ENCODE results near the gene CYP2A7.
"Not testable (repeated sequence)": the region's sequence is repeated elsewhere in the genome, so short reads cannot be mapped to it uniquely, and the experiment has no call there.

CYP2A7 gene, protein sequence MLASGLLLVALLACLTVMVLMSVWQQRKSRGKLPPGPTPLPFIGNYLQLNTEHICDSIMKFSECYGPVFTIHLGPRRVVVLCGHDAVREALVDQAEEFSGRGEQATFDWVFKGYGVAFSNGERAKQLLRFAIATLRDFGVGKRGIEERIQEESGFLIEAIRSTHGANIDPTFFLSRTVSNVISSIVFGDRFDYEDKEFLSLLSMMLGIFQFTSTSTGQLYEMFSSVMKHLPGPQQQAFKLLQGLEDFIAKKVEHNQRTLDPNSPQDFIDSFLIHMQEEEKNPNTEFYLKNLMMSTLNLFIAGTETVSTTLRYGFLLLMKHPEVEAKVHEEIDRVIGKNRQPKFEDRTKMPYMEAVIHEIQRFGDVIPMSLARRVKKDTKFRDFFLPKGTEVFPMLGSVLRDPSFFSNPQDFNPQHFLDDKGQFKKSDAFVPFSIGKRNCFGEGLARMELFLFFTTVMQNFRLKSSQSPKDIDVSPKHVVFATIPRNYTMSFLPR

DNA sequence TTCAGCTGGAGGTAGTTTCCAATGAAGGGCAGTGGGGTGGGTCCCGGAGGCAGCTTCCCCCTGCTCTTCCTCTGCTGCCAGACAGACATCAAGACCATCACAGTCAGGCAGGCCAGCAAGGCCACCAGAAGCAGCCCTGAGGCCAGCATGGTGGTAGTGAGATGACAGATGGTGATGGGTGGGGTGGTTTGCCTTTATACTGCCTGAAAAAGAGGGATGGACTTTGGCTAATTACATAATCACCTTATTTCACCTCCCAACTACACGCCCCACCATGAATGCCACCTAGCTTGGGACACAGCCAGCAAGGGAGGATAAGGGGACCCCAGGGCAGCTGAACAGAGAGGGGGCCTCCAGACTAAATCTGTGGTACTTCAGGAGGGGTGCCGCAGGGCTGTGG lies at the start of gene CYP2A7:
CYP2A7 (minus strand) TSS at position 170 of the 400 bp plus-strand sequence; CDS start at position 149, 21 bp downstream.
- DNase-seq (ENCODE audit: low read depth in 2 of 2) = not testable (repeated sequence)

DNA sequence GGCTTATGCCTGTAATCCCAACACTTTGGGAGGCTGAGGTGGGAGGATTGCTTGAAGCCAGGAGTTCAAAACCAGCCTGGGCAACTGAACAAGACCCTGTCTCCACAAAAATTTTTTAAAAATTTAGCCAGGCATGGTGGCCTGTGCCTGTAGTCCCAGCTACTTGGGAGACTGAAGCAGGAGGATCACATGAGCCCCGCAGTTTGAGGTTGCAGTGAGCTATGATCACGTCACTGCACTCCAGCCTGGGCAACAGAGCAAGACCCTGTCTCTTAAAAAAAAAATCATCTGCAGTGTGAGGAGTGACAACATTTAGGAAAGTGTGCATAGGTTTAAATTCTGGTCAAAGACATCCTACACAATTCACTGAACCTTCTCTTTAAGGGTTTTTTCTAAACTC lies 48.8 kb upstream of the CYP2A7 start:
- DNase-seq (ENCODE audit: low read depth in 2 of 2) = not testable (repeated sequence)

DNA sequence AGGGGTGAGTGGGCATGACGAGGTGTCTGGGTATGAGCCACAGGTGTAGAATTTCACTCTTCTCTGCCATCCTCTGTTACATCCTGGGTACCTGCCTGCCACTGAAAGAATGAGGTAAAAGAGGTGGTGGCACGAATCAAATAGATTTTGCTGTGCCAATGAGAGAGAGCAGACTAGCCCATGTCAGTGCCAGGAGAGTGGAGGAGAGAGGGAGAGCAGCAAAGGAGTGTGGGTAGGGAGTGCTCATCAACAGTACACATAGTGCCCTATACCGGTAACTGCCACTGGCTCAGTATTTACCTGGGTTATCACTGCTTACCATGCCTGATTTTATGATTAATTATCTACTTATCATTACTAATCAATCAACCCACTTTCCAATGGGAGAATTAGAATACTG lies 47.9 kb upstream of the CYP2A7 start:
- not testable (repeated sequence) for DNase-seq (ENCODE audit: low read depth in 2 of 2)

DNA sequence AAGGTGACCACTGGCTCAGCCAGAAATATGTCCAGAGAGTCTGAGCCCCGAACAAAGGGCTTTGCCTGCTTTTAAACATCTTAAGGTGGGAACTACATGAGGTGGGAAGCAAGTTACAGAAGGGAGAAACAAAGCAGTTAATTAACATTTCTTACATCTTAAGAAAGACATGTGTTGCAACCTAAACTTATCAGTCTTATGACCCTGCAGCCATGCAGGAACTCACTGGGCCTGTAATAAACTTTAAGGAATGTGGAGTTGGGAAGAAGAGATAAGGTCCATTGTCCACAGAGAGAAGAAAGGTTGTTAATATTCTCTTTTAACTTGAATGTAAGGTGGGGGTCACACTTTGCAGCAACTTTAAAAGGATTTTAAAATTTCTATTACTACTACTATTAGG lies 46.8 kb upstream of the CYP2A7 start:
- no peak for DNase-seq (ENCODE audit: low read depth in 2 of 2)

DNA sequence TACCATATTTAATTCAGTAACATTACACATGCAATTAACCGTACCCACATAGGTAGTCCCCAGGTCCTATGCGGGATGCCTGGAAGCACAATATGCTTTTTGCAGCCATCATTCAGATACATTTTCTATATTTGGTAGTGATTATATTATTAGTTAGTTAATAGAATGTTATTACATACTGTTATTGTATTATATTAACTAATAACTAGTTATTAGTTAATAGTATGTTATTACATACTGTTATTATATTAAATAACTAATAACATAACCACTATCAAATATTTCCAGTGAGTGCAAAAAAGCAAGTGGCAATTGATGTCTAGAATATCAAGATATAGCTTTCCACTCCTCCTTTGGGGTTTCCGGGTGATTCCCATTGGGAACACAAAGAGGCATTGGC lies 45.5 kb upstream of the CYP2A7 start:
- no peak for DNase-seq (ENCODE audit: low read depth in 2 of 2)

DNA sequence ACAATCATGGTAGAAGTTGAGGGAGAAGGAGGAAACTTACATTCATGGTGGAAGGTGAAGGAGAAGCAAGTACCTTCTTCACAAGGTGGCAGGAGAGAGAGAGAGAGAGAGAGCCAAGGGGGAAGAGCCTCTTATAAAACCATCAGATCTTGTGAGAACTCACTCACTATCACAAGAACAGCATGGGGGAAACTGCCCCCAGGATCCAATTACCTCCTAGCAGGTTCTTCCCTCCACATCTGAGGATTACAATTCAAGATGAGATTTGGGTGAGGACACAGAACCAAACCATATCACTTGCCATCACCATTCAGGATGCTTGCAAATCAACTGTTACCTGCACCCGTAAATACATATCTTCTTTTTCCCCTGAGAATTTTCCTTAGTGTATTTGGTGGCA lies 44.2 kb upstream of the CYP2A7 start:
- not testable (repeated sequence) for DNase-seq (ENCODE audit: low read depth in 2 of 2)

DNA sequence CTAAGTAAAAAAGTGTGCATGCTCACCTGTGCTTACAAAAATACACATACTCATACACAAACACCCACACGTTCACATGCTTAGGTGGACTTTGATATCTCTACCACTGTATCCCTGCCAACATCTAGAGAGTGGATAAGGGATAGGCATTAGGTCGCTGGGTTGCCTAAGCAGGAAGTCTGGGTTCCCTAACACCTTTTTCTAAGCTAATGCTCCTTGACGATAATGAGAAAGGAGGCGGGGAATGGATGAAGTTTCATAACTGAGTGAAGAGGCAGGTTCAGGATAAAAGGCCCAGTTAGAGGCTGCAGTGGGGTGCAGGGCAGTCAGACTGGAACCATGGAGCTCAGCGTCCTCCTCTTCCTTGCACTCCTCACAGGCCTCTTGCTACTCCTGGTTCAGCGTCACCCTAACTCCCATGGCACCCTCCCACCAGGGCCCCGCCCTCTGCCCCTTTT lies 41.9 kb upstream of the CYP2A7 start:
- DNase-seq (ENCODE audit: low read depth in 2 of 2) = no peak

DNA sequence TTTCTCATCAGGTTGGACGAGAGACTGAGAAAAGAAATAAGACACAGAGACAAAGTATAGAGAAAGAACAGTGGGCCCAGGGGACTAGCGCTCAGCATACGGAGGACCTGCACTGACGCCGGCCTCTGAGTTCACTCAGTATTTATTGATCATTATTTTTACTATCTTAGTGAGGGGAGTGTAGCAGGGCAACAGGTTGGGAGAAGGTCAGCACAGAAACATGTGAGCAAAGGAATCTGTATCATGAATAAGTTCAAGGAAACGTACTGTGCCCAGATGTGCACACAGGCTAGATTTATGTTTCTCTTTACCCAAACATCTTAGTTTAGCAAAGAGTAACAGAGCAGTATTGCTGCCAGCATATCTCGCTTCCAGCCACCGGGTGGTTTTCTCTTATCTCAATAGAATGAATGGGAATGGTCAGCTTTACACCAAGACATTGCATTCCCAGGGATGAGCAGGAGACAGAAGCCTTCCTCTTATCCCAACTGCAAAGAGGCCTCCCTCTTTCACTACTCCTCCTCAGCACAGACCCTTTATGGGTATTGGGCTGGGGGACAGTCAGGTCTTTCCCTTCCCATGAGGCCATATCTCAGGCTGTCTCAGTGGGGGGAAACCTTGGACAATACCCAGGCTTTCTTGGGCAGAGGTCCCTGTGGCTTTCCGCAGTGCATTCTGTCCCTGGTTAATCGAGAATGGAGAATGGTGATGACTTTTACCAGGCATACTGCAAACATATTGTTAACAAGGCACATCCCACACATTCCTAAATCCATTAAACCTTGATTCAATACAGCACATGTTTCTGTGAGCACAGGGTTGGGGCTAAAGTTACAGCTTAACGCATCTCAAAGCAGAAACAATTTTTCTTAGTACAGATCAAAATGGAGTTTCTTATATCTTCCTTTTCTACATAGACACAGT lies 40.5 kb upstream of the CYP2A7 start:
- not testable (repeated sequence) for DNase-seq (ENCODE audit: low read depth in 2 of 2)

DNA sequence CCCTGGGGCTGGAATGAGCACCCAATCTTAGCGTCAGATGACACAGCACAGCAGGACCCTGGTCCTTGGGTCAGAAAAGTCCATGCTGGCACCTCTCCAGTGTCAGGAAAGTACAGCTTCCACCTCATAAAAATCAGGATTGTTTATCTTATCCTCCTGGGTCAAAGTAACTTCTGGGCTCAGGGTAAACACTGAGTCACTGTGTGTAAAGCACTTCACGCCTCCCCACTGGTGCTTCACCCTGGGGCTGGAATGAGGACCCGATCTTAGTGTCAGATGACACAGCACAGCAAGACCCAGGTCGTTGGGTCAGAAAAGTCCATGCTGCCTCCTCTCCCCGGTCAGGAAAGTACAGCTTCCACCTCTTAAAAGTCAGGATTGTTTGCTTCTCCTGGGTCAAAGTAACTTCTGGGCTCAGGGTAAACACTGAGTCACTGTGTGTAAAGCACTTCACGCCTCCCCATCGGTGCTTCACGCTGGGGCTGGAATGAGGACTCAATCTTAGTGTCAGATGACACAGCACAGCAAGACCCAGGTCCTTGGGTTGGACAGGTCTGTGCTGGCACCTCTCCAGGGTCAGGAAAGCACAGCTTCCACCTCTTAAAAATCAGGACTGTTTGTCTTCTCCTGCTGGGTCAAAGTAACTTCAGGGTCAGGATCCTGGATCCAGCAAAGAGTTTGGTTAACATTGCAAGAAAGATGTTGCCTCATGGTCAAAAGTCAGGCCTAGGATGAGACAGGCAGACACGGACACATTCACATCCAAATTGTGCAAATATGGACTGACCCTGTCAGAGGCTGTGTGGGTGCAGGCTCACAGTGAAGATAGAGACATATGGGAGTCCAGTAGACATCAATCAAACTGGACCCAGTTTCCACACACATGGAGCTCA lies 39.2 kb upstream of the CYP2A7 start:
- DNase-seq (ENCODE audit: low read depth in 2 of 2) = no peak

DNA sequence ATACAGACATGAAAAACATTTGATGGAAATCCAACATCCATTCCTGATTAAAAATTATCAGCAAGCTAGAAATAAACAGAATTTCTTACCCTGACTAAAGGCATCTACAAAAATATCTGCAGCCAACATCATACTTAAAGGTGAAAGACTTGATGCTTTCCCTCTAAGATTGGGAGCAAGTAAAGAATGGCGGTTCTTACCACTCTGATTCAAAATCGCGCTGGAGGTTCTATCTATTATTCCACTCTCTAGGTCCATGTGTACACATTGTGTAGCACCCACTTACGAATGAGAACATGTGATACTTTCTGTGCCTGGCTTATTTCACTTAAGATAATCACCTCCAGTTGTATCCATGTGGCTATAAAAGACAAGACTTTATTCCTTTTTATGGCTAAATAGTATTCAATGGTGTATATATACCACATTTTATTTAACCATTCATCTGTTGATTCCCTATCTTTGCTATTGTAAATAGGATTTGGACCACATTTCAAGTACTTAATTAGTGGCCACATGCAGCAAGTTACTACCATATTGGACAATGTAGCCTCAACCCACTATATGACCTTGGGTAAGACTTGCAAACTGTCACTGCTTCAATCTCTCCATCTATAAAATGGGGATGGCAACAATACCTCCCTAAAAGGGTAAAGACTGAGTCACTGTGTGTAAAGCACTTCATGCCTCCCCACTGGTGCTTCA lies 38.4 kb upstream of the CYP2A7 start:
- no peak for DNase-seq (ENCODE audit: low read depth in 2 of 2)

DNA sequence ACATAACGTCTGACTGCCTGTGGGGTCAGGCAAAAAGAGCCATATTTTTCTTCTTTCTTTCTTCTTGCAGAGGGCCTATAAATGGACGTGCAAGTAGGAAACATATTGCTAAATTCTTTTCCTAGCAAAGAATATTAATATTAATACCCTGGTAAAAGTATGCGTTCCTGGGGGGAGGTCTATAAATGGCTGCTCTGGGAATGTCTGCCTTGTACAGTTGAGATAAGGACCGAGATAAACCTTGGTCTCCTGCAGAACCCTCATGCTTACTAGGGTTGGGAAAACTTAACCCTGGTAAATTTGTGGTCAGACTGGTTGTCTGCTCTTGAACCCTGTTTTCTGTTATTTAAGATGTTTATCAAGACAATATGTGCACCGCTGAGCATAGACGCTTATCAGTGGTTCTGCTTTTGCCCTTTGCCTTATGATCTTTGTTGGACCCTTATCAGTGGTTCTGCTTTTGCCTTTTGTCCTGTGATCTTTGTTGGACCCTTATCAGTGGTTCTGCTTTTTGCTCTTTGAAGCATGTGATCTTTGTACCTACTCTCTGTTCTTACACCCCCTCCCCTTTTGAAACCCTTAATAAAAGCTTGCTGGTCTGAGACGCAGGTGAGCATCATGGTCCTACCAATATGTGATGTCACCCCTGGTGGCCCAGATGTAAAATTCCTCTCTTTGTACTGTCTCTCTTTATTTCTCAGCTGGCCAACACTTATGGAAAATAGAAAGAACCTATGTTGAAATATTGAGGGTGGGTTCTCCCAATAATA lies 37.7 kb upstream of the CYP2A7 start:
- not testable (repeated sequence) for DNase-seq (ENCODE audit: low read depth in 2 of 2)

DNA sequence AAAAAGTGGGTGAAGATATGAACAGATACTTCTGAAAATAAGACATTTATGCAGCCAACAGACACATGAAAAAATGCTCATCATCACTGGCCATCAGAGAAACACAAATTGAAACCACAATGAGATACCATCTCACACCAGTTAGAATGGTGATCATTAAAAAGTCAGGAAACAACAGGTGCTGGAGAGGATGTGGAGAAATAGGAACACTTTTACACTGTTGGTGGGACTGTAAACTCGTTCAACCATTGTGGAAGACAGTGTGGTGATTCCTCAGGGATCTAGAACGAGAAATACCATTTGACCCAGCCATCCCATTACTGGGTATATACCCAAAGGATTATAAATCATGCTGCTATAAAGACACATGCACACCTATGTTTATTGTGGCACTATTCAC lies 36.3 kb upstream of the CYP2A7 start:
- not testable (repeated sequence) for DNase-seq (ENCODE audit: low read depth in 2 of 2)

DNA sequence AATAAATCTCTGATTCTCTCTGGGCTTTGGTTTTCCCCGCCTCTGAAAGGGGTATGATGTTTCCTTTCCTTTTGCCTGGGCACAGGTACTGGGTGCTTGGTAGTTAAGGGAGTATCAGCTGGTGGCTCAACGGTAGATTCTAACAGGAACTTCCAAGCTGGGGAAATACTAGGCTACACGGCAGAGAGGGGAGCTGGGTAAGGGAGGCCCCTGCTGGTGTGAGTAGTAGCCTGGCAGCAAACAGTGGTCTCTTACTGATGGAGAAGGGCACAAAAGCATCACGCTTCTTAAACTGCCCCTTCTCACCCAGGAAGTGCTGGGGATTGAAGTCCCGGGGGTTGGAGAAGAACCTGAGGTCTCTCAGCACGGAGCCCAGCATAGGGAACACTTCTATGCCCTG lies 26.9 kb upstream of the CYP2A7 start:
- DNase-seq (ENCODE audit: low read depth in 2 of 2) = no peak

DNA sequence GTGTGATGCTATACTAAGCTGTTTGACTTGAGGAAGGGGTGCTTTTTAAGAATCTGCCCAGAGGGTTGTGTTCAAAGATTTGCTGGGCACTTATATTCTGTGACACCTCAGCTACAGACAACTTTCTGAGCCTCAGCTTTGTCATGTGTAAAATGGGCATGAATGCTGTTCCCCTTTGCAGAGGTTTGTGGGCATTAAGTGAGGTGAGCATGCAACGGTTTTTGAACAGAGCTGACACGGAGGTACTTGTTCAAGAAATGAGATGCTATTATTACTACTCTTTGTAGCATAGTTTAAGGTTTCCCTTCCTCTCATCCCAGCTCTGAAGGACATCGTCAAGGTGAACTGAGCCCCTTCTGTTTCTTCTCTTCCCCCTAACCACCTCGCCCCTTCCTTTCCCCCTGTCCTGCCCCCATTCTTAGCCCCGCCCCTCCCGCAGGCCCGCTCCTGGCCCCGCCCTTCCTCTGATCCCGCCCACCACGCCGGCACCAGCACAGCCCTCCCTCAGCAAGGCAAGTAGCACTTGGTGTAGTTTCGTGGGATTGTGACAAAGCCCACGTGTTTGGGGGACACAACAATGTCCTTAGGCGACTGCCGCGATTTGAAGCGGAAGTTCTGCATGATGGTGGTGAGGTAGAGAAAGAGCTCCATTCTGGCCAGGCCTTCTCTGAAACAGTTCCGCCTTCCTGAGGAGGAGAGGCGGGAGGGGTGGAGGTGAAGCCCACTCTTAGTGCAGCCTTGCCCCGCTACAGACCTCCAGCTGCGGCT lies 26.1 kb upstream of the CYP2A7 start:
- no peak for DNase-seq (ENCODE audit: low read depth in 2 of 2)

DNA sequence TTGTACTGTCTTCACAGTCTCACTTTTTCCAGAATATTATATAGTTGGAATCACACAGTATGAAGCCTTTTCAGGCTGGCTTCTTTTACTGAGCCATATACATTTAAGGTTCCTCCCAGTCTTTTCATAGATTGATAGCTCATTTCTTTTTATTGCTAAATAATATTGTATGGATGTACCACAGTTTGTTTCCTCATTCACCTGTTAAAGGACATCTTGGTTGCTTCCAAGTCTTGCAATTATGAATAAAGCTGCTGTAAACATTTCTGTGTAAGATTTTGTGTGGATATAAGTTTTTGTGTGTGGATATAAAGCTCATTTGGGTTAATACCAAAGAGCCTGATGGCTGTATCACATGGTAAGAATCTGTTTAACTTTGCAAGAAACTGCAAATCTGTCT lies 24.5 kb upstream of the CYP2A7 start:
- no peak for DNase-seq (ENCODE audit: low read depth in 2 of 2)

DNA sequence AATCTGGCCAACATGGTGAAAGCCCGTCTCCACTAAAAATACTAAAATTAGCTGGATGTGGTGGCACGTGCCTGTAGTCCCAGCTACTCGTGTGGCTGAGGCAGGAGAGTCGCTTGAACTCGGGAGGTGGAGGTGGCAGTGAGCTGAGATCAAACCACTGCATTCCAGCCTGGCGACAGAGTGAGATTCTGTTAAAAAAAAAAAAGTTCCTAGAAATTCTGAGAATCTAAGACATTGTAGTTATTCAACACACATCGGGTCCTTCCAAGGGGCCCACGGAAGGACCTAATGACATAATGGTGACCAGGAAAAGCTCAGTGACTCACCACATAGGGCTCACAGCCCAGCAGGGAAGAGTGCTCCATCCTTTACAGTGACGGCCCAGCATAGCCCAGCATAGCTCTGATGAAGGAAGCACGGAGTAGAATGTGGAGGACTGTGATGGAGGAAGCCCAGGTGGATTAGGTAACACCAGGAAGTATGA lies 22.7 kb upstream of the CYP2A7 start:
- not testable (repeated sequence) for DNase-seq (ENCODE audit: low read depth in 2 of 2)

DNA sequence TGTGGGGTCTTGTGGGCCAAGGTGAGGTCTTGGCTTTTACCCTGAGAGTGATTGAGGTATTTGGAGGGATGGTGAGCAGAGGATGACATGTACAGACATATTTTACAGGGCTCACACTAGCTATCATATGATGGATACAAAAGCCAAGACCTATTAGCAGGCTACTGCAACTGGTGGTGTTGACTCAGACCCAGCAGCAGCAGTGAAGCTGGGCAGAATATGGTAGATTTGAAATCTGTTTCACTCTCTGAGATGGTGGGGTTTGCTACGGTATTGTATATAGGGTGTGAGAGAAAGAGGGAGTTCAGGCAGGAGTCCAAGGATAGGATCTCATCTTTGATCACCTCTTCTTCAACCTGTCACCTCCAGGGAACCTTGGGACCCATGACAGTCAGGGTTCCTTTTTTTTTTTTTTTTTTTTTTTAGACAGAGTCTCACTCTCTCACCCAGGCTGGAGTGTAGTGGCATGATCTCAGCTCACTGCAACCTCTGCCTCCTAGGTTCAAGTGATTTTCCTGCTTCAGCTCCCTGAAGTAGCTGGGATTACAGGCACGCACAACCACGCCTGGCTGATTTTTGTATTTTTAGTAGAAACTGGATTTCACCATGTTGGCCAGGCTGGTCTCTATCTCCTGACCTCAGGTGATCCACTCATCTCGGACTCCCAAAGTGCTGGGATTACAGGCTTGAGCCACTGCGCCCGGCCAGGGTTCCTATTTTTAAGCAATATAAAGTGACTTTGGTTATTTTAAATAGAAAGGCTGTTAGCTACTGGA lies 20.1 kb upstream of the CYP2A7 start:
- not testable (repeated sequence) for DNase-seq (ENCODE audit: low read depth in 2 of 2)

DNA sequence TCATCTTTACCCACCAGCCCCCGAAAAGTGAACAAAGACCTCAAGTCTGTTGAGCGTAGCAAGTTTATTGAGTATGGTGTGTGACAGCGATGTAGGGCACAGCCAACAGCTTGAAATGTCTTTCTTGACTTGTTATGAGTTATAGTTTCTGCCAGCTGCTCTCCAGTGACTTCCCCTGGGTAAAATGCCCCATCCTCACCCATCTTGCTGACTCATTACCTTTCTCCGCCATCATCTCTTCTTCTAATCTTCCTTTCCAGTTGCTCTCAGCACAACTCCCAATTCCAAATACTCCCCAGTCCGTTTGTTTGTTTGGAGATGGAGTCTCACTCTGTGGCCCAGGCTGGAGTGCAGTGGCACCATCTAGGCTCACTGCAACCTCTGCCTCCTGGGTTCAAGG lies 18.5 kb upstream of the CYP2A7 start:
- not testable (repeated sequence) for DNase-seq (ENCODE audit: low read depth in 2 of 2)

All from fibroblast of skin of left biceps (primary cell).